ENCODE measurements around the gene TMEM108.

DNA sequence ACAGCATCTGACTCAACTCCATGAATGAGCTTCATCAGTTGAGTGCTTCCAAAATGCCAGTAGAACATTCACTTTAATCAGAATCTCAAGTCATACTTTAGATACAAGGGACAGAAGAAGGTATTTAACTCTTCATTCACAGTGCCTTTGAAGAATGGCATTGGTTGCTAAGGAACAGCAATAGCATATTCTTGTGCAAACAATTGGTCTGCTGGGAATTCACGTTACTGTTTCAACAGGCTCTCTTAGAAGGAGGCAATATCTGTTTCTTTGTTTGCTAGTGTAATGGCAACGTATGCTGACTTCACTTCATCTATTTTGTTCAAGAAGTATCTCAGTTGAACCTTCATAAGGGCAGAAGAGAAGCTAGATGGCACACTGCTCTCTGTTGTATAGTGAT, 113.9 kb downstream of the TMEM108 start:
- TF ChIP-seq, protein P1, sequence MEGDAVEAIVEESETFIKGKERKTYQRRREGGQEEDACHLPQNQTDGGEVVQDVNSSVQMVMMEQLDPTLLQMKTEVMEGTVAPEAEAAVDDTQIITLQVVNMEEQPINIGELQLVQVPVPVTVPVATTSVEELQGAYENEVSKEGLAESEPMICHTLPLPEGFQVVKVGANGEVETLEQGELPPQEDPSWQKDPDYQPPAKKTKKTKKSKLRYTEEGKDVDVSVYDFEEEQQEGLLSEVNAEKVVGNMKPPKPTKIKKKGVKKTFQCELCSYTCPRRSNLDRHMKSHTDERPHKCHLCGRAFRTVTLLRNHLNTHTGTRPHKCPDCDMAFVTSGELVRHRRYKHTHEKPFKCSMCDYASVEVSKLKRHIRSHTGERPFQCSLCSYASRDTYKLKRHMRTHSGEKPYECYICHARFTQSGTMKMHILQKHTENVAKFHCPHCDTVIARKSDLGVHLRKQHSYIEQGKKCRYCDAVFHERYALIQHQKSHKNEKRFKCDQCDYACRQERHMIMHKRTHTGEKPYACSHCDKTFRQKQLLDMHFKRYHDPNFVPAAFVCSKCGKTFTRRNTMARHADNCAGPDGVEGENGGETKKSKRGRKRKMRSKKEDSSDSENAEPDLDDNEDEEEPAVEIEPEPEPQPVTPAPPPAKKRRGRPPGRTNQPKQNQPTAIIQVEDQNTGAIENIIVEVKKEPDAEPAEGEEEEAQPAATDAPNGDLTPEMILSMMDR (IDR thresholded peaks at IDR 0.05) = no peak
- TF ChIP-seq POLR2AphosphoS5 (IDR thresholded peaks at IDR 0.05) = no peak
- no peak for TF ChIP-seq POLR2A (IDR thresholded peaks at IDR 0.05)
- TF ChIP-seq EP300 (IDR thresholded peaks at IDR 0.05) = no peak

Measured in suprapubic skin (tissue), 4 donors.